OCI-LY3 (cell line): Measurements from ENCODE around the gene SYNDIG1.

ENCODE experiments used
- H2AFZ ChIP-seq: fragments of 200-600, 300-600 bp; shearing (Covaris generic); 2 replicates; pipeline ENCODE4 v1.6.0; 2014; ENCODE audit warnings: antibody characterized with exemption, low read depth, low read length
- H3K27ac ChIP-seq: fragments of 200-600, 300-600 bp; sonication (generic); 2 replicates; pipeline ENCODE4 v1.5.1; 2014; ENCODE audit warnings: mild to moderate bottlenecking, low read length, moderate library complexity, mixed read lengths
- H3K27me3 ChIP-seq: fragments of 200-600, 300-600 bp; sonication (generic); 2 replicates; pipeline ENCODE4 v1.6.1; 2014; ENCODE audit warnings: low read depth, low read length, mixed read lengths
- H3K36me3 ChIP-seq: fragments of 200-600, 300-600 bp; sonication (generic); replicated peaks from 2 replicates; pipeline ENCODE3; 2014; ENCODE audit warnings: low read depth, low read length, mixed read lengths
- H3K4me1 ChIP-seq: fragments of 300-600, 200-600 bp; sonication (generic); 2 replicates; pipeline ENCODE4 v1.6.1; 2014; ENCODE audit warnings: low read length, mixed read lengths
- H3K4me2 ChIP-seq: fragments of 200-600, 300-600 bp; sonication (generic); 2 replicates; pipeline ENCODE4 v1.6.1; 2014; ENCODE audit warnings: low read length, mixed read lengths
- H3K4me3 ChIP-seq: fragments of 300-600, 200-600 bp; sonication (generic); 2 replicates; pipeline ENCODE4 v1.5.1; 2014; ENCODE audit warnings: antibody characterized with exemption, mild to moderate bottlenecking, low read length, moderate library complexity
- H3K79me2 ChIP-seq: fragments of 300-600, 200-600 bp; shearing (Covaris generic); 2 replicates; pipeline ENCODE4 v1.6.1; 2014; ENCODE audit warnings: mild to moderate bottlenecking, low read length, mixed read lengths
- H3K9ac ChIP-seq: fragments of 300-600, 200-600 bp; shearing (Covaris generic); 2 replicates; pipeline ENCODE4 v1.6.0; 2014; ENCODE audit warnings: mild to moderate bottlenecking, low read length, moderate library complexity
- H3K9me3 ChIP-seq: fragments of 200-600, 300-600 bp; shearing (Covaris generic); 2 replicates; pipeline ENCODE4 v1.6.1; 2014; ENCODE audit warnings: low read length, mixed read lengths; ENCODE audit not compliant: insufficient read depth
- H4K20me1 ChIP-seq: fragments of 200-600, 300-600 bp; sonication (generic); 2 replicates; pipeline ENCODE4 v1.6.1; 2016; ENCODE audit warnings: low read length, mixed read lengths; ENCODE audit not compliant: insufficient read depth
- EZH2phosphoT487 ChIP-seq: fragments of 200-600 bp; shearing (Covaris generic); IDR thresholded peaks from 2 replicates; pipeline ENCODE4 v1.6.1; 2018; ENCODE audit warnings: antibody characterized with exemption, mixed run types, low read depth
- TF ChIP-seq, protein P1 (sequence below): fragments of 200-600, 300-600 bp; sonication (generic); IDR thresholded peaks from 2 replicates; pipeline ENCODE4 v1.5.1; 2014; ENCODE audit warnings: antibody characterized with exemption, low read length, low read depth

SYNDIG1 gene

DNA sequence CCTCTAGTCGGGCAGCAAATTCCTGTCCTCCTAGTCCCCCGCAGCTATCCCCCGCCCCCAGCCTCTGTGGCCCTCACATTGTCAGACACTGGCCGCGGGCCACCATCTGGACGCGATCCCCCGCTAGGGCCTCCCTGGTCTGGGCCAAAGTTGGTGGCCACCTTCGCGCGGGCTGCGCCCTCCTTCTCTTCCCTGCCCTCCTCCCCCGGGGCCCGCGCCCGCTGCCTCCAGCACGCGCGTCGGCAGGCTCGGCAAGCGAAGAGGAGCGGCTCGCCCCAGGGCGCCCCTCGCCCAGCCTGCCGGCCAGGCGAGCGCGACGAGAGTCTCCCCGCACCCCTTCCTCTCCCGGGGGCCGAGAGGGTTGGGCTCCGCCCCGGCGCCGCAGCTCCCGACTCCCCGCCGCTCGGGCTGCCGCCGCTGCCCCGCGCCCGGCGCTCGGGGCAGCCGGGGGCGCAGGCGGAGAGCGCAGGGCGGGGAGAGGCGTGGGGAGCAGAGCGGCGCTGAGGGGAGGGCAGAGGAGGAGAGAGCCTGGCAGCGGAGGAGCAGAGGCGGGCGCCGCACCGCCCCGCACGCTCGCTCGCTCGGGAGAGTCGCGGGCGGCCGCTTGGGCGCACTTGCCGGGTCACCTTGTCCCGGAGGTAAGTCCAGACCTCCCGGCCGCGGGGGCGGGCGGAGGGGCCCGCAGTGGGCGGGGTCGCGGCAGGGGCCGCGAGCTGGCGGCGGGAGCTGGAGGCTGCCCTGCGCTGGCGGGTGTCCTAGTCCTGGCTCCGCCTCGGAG lies at the start of gene SYNDIG1:
SYNDIG1 (plus strand) TSS at position 514 of the 778 bp plus-strand sequence. CDS start 73,469 bp downstream, outside the sequence.
- H3K9me3 ChIP-seq = no peaks in the 10 kb centered on the region
- H3K9ac ChIP-seq = no peak within 1 kb of the TSS
- no peaks in the 10 kb centered on the region for H3K4me1 ChIP-seq
- H3K27me3 ChIP-seq = 0 out of 2 replicates have a peak, but pooled peaks cover 5% of the 10 kb centered on the region
- H3K27ac ChIP-seq = no peak within 1 kb of the TSS
- no peak within 1 kb of the TSS for H2AFZ ChIP-seq
- H3K4me3 ChIP-seq = no peak within 1 kb of the TSS
- no peak within 1 kb of the TSS for H3K4me2 ChIP-seq
- no peaks in the 10 kb centered on the region for H3K36me3 ChIP-seq
- no peaks in the 10 kb centered on the region for H3K79me2 ChIP-seq
- H4K20me1 ChIP-seq = no peaks in the 10 kb centered on the region
- TF ChIP-seq, protein P1, sequence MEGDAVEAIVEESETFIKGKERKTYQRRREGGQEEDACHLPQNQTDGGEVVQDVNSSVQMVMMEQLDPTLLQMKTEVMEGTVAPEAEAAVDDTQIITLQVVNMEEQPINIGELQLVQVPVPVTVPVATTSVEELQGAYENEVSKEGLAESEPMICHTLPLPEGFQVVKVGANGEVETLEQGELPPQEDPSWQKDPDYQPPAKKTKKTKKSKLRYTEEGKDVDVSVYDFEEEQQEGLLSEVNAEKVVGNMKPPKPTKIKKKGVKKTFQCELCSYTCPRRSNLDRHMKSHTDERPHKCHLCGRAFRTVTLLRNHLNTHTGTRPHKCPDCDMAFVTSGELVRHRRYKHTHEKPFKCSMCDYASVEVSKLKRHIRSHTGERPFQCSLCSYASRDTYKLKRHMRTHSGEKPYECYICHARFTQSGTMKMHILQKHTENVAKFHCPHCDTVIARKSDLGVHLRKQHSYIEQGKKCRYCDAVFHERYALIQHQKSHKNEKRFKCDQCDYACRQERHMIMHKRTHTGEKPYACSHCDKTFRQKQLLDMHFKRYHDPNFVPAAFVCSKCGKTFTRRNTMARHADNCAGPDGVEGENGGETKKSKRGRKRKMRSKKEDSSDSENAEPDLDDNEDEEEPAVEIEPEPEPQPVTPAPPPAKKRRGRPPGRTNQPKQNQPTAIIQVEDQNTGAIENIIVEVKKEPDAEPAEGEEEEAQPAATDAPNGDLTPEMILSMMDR = no peak
- no peak for TF ChIP-seq EZH2phosphoT487

DNA sequence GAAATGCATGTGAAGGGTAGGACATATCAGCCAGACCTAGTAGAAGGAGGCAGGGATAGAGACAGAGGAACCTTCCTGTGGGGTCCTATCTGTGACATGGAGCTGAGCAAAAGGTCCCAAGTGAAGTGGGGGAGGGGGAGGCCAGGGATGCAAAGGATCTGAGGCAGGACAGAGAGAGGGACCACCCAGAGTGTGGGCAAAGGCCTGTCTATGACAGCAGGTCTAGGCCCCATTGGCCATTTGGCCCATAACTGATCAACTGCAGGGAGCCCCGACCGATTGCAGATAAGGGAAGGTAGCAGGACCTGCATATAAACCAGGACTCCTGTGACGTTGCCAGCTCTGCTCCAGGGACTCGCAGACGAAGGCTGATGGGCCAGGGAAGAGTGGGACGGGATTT lies 49.6 kb upstream of the SYNDIG1 start:
- Histone ChIP-seq H3K4me3 (no peak overlapping the region), H3K79me2 (no peaks in the 10 kb centered on the region), H2AFZ (no peak overlapping the region), H3K4me2 (no peak overlapping the region), H3K27me3 (no peaks in the 10 kb centered on the region), H3K9me3 (0 out of 2 replicates have a peak, but pooled peaks cover 4% of the 10 kb centered on the region), H3K9ac (no peak overlapping the region), H3K27ac (no peak overlapping the region), H3K4me1 (peaks cover 32% of the 10 kb centered on the region), H3K36me3 (peaks cover 6% of the 10 kb centered on the region), H4K20me1 (no peaks in the 10 kb centered on the region)
- TF ChIP-seq EZH2phosphoT487 = no peak
- TF ChIP-seq, protein P1 = no peak

DNA sequence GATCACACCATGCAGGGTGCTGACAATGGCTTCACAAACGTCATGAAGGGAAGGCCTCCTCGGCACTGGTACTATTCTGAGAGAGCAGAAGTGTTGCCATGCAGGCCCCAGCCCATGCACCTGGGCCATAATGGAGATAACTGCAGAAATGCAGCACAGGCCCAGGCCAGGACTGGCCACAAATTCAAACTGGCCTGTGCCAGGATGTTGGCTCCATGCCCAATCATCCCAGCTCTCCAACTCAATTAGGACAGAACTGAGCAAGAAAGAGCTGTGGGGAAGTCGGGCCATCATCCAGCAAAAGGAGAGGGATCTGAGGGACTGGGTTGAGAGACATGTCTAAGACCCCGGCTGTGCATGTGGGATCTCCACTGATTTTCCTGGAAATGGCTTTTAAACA lies 48.9 kb upstream of the SYNDIG1 start:
- H2AFZ ChIP-seq = no peak overlapping the region
- H3K9ac ChIP-seq = no peak overlapping the region
- TF ChIP-seq, protein P1 = no peak
- H3K4me3 ChIP-seq = no peak overlapping the region
- H3K79me2 ChIP-seq = no peaks in the 10 kb centered on the region
- no peak overlapping the region for H3K27ac ChIP-seq
- no peaks in the 10 kb centered on the region for H3K27me3 ChIP-seq
- H3K4me2 ChIP-seq = no peak overlapping the region
- 0 out of 2 replicates have a peak, but pooled peaks cover 4% of the 10 kb centered on the region for H3K9me3 ChIP-seq
- H4K20me1 ChIP-seq = no peaks in the 10 kb centered on the region
- H3K36me3 ChIP-seq = peaks cover 6% of the 10 kb centered on the region
- H3K4me1 ChIP-seq = peaks cover 40% of the 10 kb centered on the region

DNA sequence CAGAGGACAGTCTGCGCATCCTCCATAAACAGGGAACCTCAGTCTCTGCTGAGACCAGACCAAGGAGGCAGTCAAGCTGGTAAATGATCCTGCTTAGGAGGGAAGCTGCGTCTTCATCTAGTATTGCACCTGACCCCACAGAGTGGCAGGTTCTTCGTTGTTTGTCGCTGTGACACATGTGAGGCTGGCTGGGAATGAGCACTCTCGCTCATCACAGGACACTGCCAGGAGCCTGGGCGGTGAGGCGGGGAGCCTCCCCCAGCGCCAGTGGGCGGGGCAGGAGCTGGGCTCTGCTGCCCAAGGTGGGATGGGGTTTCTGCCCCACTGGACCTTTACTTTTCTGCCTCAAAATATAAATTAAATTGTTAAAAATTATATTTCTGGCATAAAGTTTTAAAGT lies 48.4 kb upstream of the SYNDIG1 start:
- H3K27me3 ChIP-seq = no peaks in the 10 kb centered on the region
- no peaks in the 10 kb centered on the region for H3K79me2 ChIP-seq
- H3K4me3 ChIP-seq = no peak overlapping the region
- no peak overlapping the region for H3K4me2 ChIP-seq
- H3K9me3 ChIP-seq = 0 out of 2 replicates have a peak, but pooled peaks cover 4% of the 10 kb centered on the region
- H4K20me1 ChIP-seq = no peaks in the 10 kb centered on the region
- H3K9ac ChIP-seq = no peak overlapping the region
- TF ChIP-seq, protein P1 = no peak
- no peak for TF ChIP-seq EZH2phosphoT487
- no peak overlapping the region for H2AFZ ChIP-seq
- peaks cover 6% of the 10 kb centered on the region for H3K36me3 ChIP-seq
- H3K27ac ChIP-seq = no peak overlapping the region
- H3K4me1 ChIP-seq = peaks cover 45% of the 10 kb centered on the region
